Ascending aorta (tissue), 2 donors: Measurements from ENCODE around the gene RPS6KA2. TPM values are rescaled to one million over a fixed set of nuclear protein-coding genes. Genes with fewer than 3 reads are reported as not detected.

Source experiments
- DNase-seq, 2 donors: peaks; one replicate each; pipeline ENCODE4 v3.0.0-alpha.2; 2019; ENCODE audit warnings: low spot score in 2 of 2
- H3K27ac ChIP-seq, 2 donors: fragments of 200-600 bp; sonication (generic); one replicate each; pipeline ENCODE4 v1.5.1; 2016 to 2017; ENCODE audit warnings: mild to moderate bottlenecking in 1 of 2
- H3K27me3 ChIP-seq: fragments of 200-600 bp; sonication (generic); one replicate; pipeline ENCODE4 v1.5.1; 2017
- H3K36me3 ChIP-seq, 2 donors: fragments of 200-600 bp; sonication (generic); one replicate each; pipeline ENCODE4 v1.5.1; 2016
- H3K4me1 ChIP-seq, 2 donors: fragments of 200-600 bp; sonication (generic); one replicate each; pipeline ENCODE4 v1.5.1; 2016 to 2017; ENCODE audit warnings: mild to moderate bottlenecking in 1 of 2
- H3K4me3 ChIP-seq, 2 donors: fragments of 200-600 bp; sonication (generic); one replicate each; pipeline ENCODE4 v1.5.1; 2016 to 2017; ENCODE audit warnings: mild to moderate bottlenecking in 1 of 2
- H3K9me3 ChIP-seq, 2 donors: fragments of 200-600 bp; sonication (generic); one replicate each; pipeline ENCODE4 v1.5.1; 2016
- intact Hi-C: fragments of 100-400 bp; cut with DNase I; formaldehyde crosslinking; loops from one replicate; pipeline ENCODE4 v1.15.1; 2023
- total RNA-seq: library from RNA; depleted of rRNA; stranded (reverse); fragments of >200 nt; gene quantifications from one replicate; pipeline ENCODE4 v1.1.0, GENCODE V29; 2016
- TF ChIP-seq, protein P1 (sequence below), 3 experiments: fragments of 200-600 bp in 2 of 3; fragments of 450-650 bp in 1 of 3; sonication (generic) in 2 of 3; IDR thresholded peaks; one replicate each; pipeline ENCODE4 v1.5.1; 2016 to 2019; ENCODE audit warnings: antibody characterized with exemption in 3 of 3, mild to moderate bottlenecking in 1 of 3, moderate library complexity in 1 of 3

The RPS6KA2 gene
- total RNA-seq, 1 donor from 2014 or later: 196 TPM

DNA sequence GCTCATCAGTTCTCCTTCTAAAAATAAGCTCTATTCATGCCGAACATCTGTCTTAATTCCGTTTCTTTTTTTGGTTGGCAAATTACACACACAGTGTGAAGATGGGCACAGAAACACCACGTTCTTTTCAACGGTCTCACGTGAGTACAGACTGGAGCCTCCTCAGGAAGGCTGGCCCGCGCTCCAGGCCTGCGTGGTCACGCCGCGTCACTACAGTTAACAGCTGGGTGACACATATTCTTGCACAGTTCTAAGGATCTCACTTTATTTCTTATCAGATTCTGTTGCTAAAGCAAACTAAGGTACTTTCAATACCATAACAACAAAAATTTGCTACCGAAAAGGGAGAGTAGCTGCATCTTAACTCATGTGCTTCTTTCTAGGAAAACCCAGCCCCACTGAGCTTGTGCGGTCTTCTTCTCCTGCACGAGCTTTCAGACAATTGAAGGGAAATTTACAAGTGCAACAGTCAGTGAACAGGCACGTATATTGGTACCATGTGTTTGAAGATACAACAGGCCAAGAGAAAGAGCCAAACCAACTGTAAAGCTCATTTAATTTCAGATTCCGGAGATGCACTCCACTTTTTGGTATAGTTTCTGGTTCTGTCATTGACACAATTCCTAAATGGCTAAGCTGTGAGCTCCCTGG, 188.7 kb downstream of the RPS6KA2 start:
- no peaks in the 10 kb centered on the region for H3K9me3 ChIP-seq
- intact Hi-C loops: no loop called here
- no peak for DNase-seq
- no peak overlapping the region for H3K4me3 ChIP-seq
- TF ChIP-seq, protein P1, sequence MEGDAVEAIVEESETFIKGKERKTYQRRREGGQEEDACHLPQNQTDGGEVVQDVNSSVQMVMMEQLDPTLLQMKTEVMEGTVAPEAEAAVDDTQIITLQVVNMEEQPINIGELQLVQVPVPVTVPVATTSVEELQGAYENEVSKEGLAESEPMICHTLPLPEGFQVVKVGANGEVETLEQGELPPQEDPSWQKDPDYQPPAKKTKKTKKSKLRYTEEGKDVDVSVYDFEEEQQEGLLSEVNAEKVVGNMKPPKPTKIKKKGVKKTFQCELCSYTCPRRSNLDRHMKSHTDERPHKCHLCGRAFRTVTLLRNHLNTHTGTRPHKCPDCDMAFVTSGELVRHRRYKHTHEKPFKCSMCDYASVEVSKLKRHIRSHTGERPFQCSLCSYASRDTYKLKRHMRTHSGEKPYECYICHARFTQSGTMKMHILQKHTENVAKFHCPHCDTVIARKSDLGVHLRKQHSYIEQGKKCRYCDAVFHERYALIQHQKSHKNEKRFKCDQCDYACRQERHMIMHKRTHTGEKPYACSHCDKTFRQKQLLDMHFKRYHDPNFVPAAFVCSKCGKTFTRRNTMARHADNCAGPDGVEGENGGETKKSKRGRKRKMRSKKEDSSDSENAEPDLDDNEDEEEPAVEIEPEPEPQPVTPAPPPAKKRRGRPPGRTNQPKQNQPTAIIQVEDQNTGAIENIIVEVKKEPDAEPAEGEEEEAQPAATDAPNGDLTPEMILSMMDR (IDR thresholded peaks at IDR 0.05): no peak
- H3K27me3 ChIP-seq: no peaks in the 10 kb centered on the region
- H3K4me1 ChIP-seq: no peaks in the 10 kb centered on the region
- no peak overlapping the region for H3K27ac ChIP-seq
- H3K36me3 ChIP-seq: peaks cover 0 to 24% of the 10 kb centered on the region in 2 donors

DNA sequence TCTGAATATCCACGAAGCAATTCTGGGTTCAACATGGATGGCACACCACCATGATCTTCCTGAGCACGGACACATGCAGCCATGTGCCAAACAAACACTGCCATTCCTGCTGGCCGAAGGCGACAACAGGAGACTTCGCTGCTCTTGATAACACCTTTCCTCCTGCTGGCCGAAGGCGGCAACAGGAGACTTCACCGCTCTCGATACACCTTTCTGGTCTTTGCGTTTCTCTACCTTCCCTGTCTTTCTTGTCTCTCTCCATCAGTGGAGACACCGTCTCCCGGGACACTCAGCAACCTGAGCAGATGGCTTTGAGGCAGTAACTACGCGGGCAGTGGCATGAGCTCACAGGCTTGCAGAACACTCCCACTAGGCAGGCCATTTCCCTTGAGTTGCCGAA, 189.4 kb downstream of the RPS6KA2 start:
- H3K27ac ChIP-seq: no peak overlapping the region
- intact Hi-C loops: no loop called here
- no peaks in the 10 kb centered on the region for H3K4me1 ChIP-seq
- H3K9me3 ChIP-seq: no peaks in the 10 kb centered on the region
- TF ChIP-seq, protein P1 (IDR thresholded peaks at IDR 0.05): no peak
- H3K4me3 ChIP-seq: no peak overlapping the region
- H3K27me3 ChIP-seq: no peaks in the 10 kb centered on the region
- DNase-seq: no peak
- peaks cover 0 to 22% of the 10 kb centered on the region in 2 donors for H3K36me3 ChIP-seq

DNA sequence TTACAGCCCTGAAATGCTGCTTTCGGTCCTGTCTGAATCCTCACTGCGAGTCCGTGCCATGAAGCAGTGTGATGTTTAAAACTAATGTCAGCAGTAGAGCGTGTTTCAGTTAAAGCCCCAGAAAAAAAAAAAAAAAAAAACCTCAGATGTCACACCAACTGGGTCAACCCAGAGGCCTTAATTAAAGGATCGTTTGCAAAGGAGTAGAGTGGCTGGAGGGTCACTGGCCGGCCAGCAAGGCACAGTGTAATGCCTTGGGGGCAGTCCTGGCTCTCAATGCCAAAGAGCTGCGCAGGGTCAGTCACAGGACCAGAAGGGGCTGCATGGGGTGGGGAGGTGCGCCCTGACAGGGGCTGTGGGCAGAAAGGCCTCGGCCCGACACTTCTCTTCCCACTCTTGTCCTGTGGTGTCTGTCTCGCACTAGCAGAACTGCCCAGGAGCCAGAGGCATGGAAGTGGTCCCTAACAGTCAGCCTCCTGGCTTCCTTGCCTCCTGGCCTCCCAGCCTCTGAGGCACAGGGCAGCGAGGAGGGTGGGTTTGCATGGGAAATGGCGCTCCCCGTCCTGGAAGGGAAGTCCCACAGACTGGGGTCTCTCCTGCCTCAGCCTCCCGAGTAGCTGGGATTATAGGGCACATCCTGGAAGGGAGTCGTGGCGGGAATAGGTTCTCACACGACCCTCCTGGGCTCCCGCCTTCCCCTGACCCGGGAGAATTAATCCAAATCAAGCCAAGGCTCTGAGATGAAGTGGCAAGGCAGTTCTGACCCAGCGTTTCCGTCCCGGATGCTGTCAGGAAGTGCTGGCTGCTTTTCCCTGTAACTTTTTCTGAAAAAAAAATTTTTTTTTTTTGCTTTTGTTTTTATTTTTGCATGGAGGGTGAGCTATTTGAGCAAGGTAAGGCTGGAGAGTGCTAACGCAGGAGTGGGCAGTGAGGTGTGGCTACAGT, 190.6 kb downstream of the RPS6KA2 start:
- TF ChIP-seq, protein P1 (IDR thresholded peaks at IDR 0.05): no peak
- no peaks in the 10 kb centered on the region for H3K27me3 ChIP-seq
- peaks cover 8 to 30% of the 10 kb centered on the region in 2 donors for H3K36me3 ChIP-seq

DNA sequence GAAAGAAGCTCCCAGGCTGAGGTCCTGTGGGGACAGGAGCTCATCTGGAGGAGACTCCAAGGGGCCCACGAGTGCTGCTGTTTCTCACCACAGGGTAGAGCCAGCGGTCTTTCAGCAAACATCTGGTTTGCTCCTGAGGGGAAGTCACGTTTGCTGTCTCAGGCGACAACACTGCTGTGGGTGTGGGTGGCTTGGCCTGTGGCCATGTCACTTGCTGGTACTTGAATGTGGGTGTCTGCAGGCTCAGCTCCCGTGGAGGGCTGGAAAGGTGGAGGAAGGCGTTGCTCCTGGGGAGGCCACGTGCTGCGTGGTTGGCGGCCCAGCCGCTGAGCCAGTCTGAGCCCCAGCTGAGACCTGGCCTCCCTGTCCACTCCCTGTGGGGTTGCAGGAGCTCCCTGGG, 191.5 kb downstream of the RPS6KA2 start:
- DNase-seq: no peak
- H3K4me1 ChIP-seq: no peaks in the 10 kb centered on the region
- no peaks in the 10 kb centered on the region for H3K9me3 ChIP-seq
- intact Hi-C loops: no loop called here
- no peak overlapping the region for H3K27ac ChIP-seq
- TF ChIP-seq, protein P1 (IDR thresholded peaks at IDR 0.05): no peak
- H3K27me3 ChIP-seq: no peaks in the 10 kb centered on the region
- H3K4me3 ChIP-seq: no peak overlapping the region
- peaks cover 15 to 38% of the 10 kb centered on the region in 2 donors for H3K36me3 ChIP-seq

More for the DNA sequence above, 190.6 kb downstream of the RPS6KA2 start:
- Histone ChIP-seq H3K4me1 (no peaks in the 10 kb centered on the region), H3K9me3 (no peaks in the 10 kb centered on the region), H3K4me3 (no peak overlapping the region), H3K27ac (no peak overlapping the region)
- no peak for DNase-seq
- intact Hi-C loops: no loop called here

DNA sequence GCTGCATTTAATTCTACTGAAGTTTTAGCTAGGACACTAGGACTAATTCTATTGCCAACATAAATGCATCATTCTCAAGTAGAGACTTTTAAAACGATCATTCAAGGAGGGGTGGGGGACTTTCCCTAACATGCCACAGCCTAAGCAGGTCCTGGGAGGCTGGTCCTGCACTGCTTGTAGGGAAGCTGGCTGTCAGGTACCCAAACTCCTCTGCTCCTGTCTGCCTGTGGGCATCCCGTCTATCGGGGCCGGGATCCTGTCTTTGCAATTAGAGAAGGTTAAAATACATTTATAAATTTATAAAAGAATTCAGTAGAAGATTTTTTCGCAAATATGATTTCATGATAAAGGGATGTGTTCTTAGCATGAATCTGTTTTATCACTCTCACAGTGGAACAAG, 192.7 kb downstream of the RPS6KA2 start:
- TF ChIP-seq, protein P1 (IDR thresholded peaks at IDR 0.05): no peak
- DNase-seq: no peak
- Histone ChIP-seq H3K9me3 (no peaks in the 10 kb centered on the region), H3K27me3 (no peaks in the 10 kb centered on the region), H3K27ac (no peak overlapping the region), H3K36me3 (peaks cover 23 to 50% of the 10 kb centered on the region in 2 donors), H3K4me1 (no peaks in the 10 kb centered on the region), H3K4me3 (no peak overlapping the region)
- intact Hi-C loops: no loop called here
